ENCODE data around the gene UPP1. TPM values are rescaled to one million over a fixed set of nuclear protein-coding genes. Genes with fewer than 3 reads are reported as not detected.
"Not testable (repeated sequence)": the region's sequence is repeated elsewhere in the genome, so short reads cannot be mapped to it uniquely, and the experiment has no call there.

UPP1 gene
- total RNA-seq, 2 donors from 2014 or later: 11.1 to 11.2 TPM

GRCh38 chr7:48113275-48113674 is 24.2 kb downstream of the UPP1 start:
- no peak overlapping the region for H3K27ac ChIP-seq
- peaks cover 8% of the 10 kb centered on the region for H3K36me3 ChIP-seq
- no peaks in the 10 kb centered on the region for H3K9me3 ChIP-seq
- H3K4me1 ChIP-seq: no peaks in the 10 kb centered on the region
- TF ChIP-seq, protein P1, sequence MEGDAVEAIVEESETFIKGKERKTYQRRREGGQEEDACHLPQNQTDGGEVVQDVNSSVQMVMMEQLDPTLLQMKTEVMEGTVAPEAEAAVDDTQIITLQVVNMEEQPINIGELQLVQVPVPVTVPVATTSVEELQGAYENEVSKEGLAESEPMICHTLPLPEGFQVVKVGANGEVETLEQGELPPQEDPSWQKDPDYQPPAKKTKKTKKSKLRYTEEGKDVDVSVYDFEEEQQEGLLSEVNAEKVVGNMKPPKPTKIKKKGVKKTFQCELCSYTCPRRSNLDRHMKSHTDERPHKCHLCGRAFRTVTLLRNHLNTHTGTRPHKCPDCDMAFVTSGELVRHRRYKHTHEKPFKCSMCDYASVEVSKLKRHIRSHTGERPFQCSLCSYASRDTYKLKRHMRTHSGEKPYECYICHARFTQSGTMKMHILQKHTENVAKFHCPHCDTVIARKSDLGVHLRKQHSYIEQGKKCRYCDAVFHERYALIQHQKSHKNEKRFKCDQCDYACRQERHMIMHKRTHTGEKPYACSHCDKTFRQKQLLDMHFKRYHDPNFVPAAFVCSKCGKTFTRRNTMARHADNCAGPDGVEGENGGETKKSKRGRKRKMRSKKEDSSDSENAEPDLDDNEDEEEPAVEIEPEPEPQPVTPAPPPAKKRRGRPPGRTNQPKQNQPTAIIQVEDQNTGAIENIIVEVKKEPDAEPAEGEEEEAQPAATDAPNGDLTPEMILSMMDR (IDR thresholded peaks at IDR 0.05): no peak
- DNase-seq (ENCODE audit: low spot score): no peak
- H3K4me3 ChIP-seq: no peak overlapping the region
- H3K27me3 ChIP-seq: no peaks in the 10 kb centered on the region

DNA sequence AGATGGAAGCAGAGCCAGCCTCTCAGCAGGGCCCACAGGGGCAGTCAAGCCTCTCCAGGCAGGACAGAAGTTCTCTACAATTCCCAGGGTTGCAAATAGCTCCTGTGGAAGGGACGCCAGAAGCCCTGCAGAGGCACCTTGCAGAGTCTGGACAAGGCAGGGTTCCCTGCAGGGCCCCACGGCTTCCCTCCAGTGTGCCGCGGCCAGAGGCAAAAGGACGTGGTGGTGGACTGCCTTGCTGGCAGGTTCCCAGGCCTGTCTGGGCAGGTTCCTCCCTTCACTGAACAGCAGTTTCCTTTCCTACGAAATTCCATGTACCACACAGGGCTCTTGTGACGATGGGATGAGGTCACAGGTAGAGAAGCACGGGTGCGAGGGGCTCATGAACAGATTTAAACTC is 25.1 kb downstream of the UPP1 start:
- no peak overlapping the region for H3K27ac ChIP-seq
- H3K36me3 ChIP-seq: no peaks in the 10 kb centered on the region
- no peaks in the 10 kb centered on the region for H3K27me3 ChIP-seq
- TF ChIP-seq, protein P1 (IDR thresholded peaks at IDR 0.05): no peak
- DNase-seq (ENCODE audit: low spot score): no peak
- H3K4me3 ChIP-seq: no peak overlapping the region
- H3K9me3 ChIP-seq: no peaks in the 10 kb centered on the region
- no peaks in the 10 kb centered on the region for H3K4me1 ChIP-seq

- no peaks in the 10 kb centered on the region for H3K4me1 ChIP-seq
- TF ChIP-seq, protein P1 (IDR thresholded peaks at IDR 0.05): no peak
- no peak for DNase-seq (ENCODE audit: low spot score)
- H3K9me3 ChIP-seq: no peaks in the 10 kb centered on the region
- no peak overlapping the region for H3K4me3 ChIP-seq
- H3K27me3 ChIP-seq: no peaks in the 10 kb centered on the region
- H3K27ac ChIP-seq: no peak overlapping the region
- no peaks in the 10 kb centered on the region for H3K36me3 ChIP-seq
These were observed 25.5 kb downstream of the UPP1 start for GRCh38 chr7:48114589-48114988.

GRCh38 chr7:48116043-48116442 is 27.0 kb downstream of the UPP1 start:
- H3K9me3 ChIP-seq: no peaks in the 10 kb centered on the region
- no peak overlapping the region for H3K27ac ChIP-seq
- no peak for DNase-seq (ENCODE audit: low spot score)
- TF ChIP-seq, protein P1 (IDR thresholded peaks at IDR 0.05): no peak
- H3K4me3 ChIP-seq: no peak overlapping the region
- no peaks in the 10 kb centered on the region for H3K27me3 ChIP-seq
- no peaks in the 10 kb centered on the region for H3K4me1 ChIP-seq
- H3K36me3 ChIP-seq: no peaks in the 10 kb centered on the region

- H3K27me3 ChIP-seq: no peaks in the 10 kb centered on the region
- no peak for DNase-seq (ENCODE audit: low spot score)
- H3K4me3 ChIP-seq: no peak overlapping the region
- no peaks in the 10 kb centered on the region for H3K9me3 ChIP-seq
- H3K4me1 ChIP-seq: no peaks in the 10 kb centered on the region
- H3K27ac ChIP-seq: no peak overlapping the region
- TF ChIP-seq, protein P1 (IDR thresholded peaks at IDR 0.05): no peak
- H3K36me3 ChIP-seq: no peaks in the 10 kb centered on the region
These were observed 29.0 kb downstream of the UPP1 start for GRCh38 chr7:48118041-48118440.

GRCh38 chr7:48120536-48120935 is 31.5 kb downstream of the UPP1 start:
- H3K36me3 ChIP-seq; DNase-seq (ENCODE audit: low spot score); H3K4me1 ChIP-seq; H3K9me3 ChIP-seq; H3K27me3 ChIP-seq; H3K27ac ChIP-seq; H3K4me3 ChIP-seq: not testable (repeated sequence)
